HG03060 (cell line): ENCODE data around the gene LEPR.
A peak's percentile ranks its signal among the peaks of the same experiment; 100 is the strongest.
"Not testable (repeated sequence)": the region's sequence is repeated elsewhere in the genome, so short reads cannot be mapped to it uniquely, and the experiment has no call there.

Experiments
- ATAC-seq: cut with Tn5 transposase; IDR thresholded peaks from one replicate; pipeline ENCODE4 v1.9.1; 2021; ENCODE audit warnings: low read depth, moderate number of reproducible peaks; ENCODE audit not compliant: unreplicated experiment

LEPR gene

GRCh38 chr1:65435987-65436386 is 15.5 kb downstream of the LEPR start:
- no peak for ATAC-seq

DNA sequence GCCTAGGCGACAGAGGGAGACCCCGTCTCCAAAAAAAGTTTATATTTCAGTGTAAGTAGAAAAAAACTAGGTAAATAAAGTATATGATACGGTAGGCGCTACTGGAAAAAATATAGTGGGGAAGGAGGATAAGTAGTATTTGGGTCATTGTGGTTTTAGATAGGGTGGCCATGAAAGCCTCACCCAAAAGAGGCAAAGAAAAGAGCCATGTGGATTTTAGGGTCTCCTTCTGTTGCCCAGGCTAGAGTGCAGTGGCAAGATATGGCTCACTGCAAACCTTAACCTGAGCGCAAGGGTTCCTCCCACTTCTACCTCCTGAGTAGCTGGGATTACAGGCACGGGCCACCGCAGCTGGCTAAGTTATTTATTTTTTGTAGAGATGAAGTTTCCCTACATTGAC is 17.1 kb downstream of the LEPR start:
- ATAC-seq = no peak

DNA sequence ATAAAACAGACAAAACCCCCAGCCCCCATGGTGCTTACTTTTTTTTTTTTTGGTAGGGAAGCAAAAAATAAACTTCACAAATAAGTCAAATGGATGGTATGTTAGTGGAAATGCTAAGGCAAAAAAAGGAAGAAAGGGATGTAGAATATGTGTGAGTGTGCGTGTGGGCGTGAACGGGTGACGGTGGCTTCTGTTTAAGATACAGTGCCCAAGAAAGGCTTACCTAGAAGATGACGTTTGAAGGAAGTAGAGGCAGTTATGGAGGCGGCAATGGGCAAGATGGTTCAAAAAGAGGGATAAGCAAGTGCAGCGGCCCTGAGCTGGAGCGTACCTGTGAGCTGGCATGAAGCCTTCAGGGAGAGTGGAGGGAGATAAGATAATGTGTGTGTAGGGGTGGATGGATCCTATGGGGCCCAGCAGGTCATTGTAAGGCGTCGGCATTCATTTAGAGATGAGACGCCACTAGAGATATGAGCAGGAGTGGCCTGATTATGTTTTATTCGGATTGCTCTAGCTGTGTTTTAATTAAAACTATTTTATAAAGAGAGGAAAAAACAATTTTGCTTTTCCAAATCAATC is 19.9 kb downstream of the LEPR start:
- ATAC-seq = no peak

GRCh38 chr1:65440915-65441314 is 20.4 kb downstream of the LEPR start:
- ATAC-seq = no peak

- no peak for ATAC-seq
These were observed 21.0 kb downstream of the LEPR start for GRCh38 chr1:65441464-65441863.

GRCh38 chr1:65442442-65442841 is 22.0 kb downstream of the LEPR start:
- no peak for ATAC-seq

GRCh38 chr1:65443647-65444046 is 23.2 kb downstream of the LEPR start:
- no peak for ATAC-seq

- no peak for ATAC-seq
These were observed 23.7 kb downstream of the LEPR start for GRCh38 chr1:65444128-65444640.

- no peak for ATAC-seq
These were observed 25.4 kb downstream of the LEPR start for GRCh38 chr1:65445837-65446236.

GRCh38 chr1:65449214-65449823 is 28.9 kb downstream of the LEPR start:
- no peak for ATAC-seq

GRCh38 chr1:65455678-65456077 is 35.2 kb downstream of the LEPR start:
- not testable (repeated sequence) for ATAC-seq

DNA sequence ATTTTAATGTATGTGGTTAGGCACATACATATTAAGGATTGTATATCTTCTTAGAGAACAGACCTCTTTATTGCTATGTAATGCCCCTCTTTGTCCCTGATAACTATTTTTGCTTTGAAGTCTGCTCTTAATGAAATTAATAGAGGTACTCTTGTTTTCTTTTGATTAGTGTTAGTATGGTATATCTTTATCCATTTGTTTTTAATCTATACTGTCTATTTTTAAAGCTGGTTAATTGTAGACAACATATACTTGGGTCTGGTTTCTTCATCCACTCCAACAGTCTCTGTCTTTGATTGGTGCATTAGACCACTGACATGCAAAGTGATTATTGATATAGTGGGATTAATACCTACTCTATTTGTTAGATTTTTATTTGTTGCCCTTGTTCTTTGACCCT is 36.0 kb downstream of the LEPR start:
- ATAC-seq = no peak

DNA sequence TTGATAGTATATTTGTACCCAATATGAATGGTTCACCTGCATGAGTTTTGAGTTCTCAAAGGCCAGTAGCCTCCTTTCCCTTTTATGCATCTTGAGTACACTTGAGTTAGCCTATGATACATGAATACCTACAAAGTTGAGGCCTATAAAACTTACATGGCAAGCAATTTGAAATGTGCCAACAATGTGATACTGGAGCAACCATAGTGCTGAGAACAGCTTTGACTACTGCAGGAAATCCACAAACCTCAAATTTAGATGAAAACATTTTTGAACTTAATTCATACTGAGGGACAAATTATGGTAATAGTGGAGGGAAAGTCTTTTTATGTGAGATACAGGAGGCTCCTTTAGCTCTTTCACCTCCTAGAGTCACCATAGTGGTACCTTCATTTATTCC is 37.4 kb downstream of the LEPR start:
- no peak for ATAC-seq

DNA sequence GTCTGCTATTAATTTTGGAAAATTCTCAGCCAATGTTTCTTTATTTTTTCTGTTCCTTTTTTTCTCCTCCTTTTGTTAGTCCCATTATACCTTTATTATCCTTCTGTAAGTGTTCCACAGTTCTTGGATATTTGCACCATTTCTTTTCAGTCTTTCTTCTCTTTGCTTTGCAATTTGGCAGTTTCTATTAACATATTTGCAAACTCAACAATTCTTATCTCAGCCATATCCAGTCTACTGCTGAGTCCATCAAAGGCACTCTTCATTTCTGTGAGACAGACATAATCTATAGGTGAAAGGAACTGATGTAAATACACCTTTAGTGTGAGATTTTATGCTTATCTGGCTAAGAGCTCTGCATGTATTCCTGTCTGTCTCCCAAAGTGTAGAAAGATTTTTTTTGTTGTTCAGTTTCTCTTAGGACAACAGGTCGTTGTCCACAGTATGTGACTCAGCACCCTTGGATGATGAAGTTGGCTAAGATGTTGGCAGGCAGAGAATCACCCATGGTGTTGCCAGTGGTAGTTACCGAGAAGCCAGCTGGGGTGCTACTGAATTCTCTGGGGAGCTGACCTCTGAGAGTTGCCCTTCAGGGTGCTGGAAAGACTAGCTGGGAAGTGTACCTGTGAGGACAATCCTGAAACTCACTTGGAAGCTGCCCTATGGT is 38.4 kb downstream of the LEPR start:
- peak; percentile 30 for ATAC-seq

- peak; percentile 85 for ATAC-seq
These were observed 38.9 kb downstream of the LEPR start for GRCh38 chr1:65459397-65459768.

- not testable (repeated sequence) for ATAC-seq
These were observed 45.4 kb downstream of the LEPR start for GRCh38 chr1:65465837-65466236.

- ATAC-seq = no peak
These were observed 47.1 kb downstream of the LEPR start for GRCh38 chr1:65467536-65467935.

- ATAC-seq = no peak
These were observed 48.8 kb downstream of the LEPR start for GRCh38 chr1:65469126-65469888.

GRCh38 chr1:65469889-65470340 is 49.4 kb downstream of the LEPR start:
- no peak for ATAC-seq
